ENCODE data around the gene PGAM5. TPM values are rescaled to one million over a fixed set of nuclear protein-coding genes. Genes with fewer than 3 reads are reported as not detected.

Gene PGAM5
- total and polyA plus RNA-seq, 2 of the 4 experiments (the other 2 are of a cell fraction), result 25.2 to 37.8 TPM

GRCh38 chr12:132665794-132666193, 44.8 kb upstream of the PGAM5 start:
- no peak overlapping the region for H3K18ac ChIP-seq (ENCODE audit: low read depth, low read length)
- ATAC-seq (ENCODE audit: low read depth) (no peak), DNase-seq (no peak)
- no peaks in the 10 kb centered on the region for H3K9me3 ChIP-seq (ENCODE audit: control insufficient read depth, insufficient read depth, low read length)
- TF ChIP-seq CEBPB (IDR thresholded peaks at IDR 0.05; ENCODE audit: low read depth, low read length), result no peak
- no peak for TF ChIP-seq MAFK (IDR thresholded peaks at IDR 0.05; ENCODE audit: low read depth, low read length)
- TF ChIP-seq MAZ (IDR thresholded peaks at IDR 0.05; ENCODE audit: borderline replicate concordance, low read depth, low read length), result no peak
- no peak for TF ChIP-seq RFX5 (IDR thresholded peaks at IDR 0.05; ENCODE audit: low read depth, low read length)
- TF ChIP-seq CTCF (conservative IDR thresholded peaks at IDR 0.05; ENCODE audit: low read depth, low read length), result no peak
- no peak for TF ChIP-seq SMC3 (IDR thresholded peaks at IDR 0.05; ENCODE audit: low read depth, low read length)
- no peak for TF ChIP-seq RAD21 (IDR thresholded peaks at IDR 0.05; ENCODE audit: low read length)
- no peak for TF ChIP-seq NFE2L2 (IDR thresholded peaks at IDR 0.05; ENCODE audit: low read depth, low read length)
- no peak for TF ChIP-seq USF2 (IDR thresholded peaks at IDR 0.05; ENCODE audit: low read depth, low read length)
- TF ChIP-seq POLR2A (IDR thresholded peaks at IDR 0.05; ENCODE audit: low read depth, low read length), result no peak
- TF ChIP-seq RCOR1 (IDR thresholded peaks at IDR 0.05; ENCODE audit: insufficient replicate concordance, low read length), result no peak
- TF ChIP-seq BHLHE40 (IDR thresholded peaks at IDR 0.05; ENCODE audit: low read depth, low read length), result no peak
- TF ChIP-seq MXI1 (IDR thresholded peaks at IDR 0.05; ENCODE audit: borderline replicate concordance, low read depth, low read length), result no peak
- TF ChIP-seq ELK1 (IDR thresholded peaks at IDR 0.05; ENCODE audit: borderline replicate concordance, low read depth, low read length), result no peak
- TF ChIP-seq CHD1 (IDR thresholded peaks at IDR 0.05; ENCODE audit: low read depth, low read length), result no peak
- H3K56ac ChIP-seq (ENCODE audit: extremely low read depth, insufficient read depth, low read length), result no peak overlapping the region
- no peak overlapping the region for H2AK5ac ChIP-seq (ENCODE audit: low read depth, low read length)
- dilution Hi-C loops (cut with HindIII; ENCODE audit: low sequenced_read_pairs, unreplicated experiment), result no loop called here
- H3K27ac ChIP-seq (ENCODE audit: insufficient read depth, low read length), result no peak overlapping the region
- intact Hi-C loops (cut with micrococcal nuclease), result no loop called here
- no peak overlapping the region for H3K14ac ChIP-seq (replicated peaks; ENCODE audit: low read depth, low read length)
- no peaks in the 10 kb centered on the region; the same call in 1 of the 2 replicates for H4K20me1 ChIP-seq (ENCODE audit: insufficient read depth, low read length)
- H3K4ac ChIP-seq (ENCODE audit: low read depth, low read length), result no peak overlapping the region
- H2BK5ac ChIP-seq (ENCODE audit: low read depth, low read length, poor library complexity, severe bottlenecking), result no peak overlapping the region
- no TSS peak for BruUV-seq (replicated peaks)
- no peak overlapping the region for H3K9ac ChIP-seq (ENCODE audit: low read depth, low read length)
- no peaks in the 10 kb centered on the region for H3K79me1 ChIP-seq (ENCODE audit: low read depth in 1 of 2, low read length in 2 of 2)
- H4K91ac ChIP-seq (ENCODE audit: insufficient read depth, low read depth, low read length), result no peak overlapping the region
- no peak overlapping the region for H2AK9ac ChIP-seq (replicated peaks; ENCODE audit: low read depth, low read length, poor library complexity)
- 0 out of 2 replicates have a peak, but pooled peaks cover 2% of the 10 kb centered on the region for H3K9me1 ChIP-seq (ENCODE audit: insufficient read depth, low read length)
- CTCF ChIA-PET, result no interaction called here
- in situ Hi-C loops (cut with MboI; ENCODE audit: low sequenced_read_pairs), result no loop called here
- no CpG with 5 or more reads among the region's 6 CpGs for whole genome bisulfite sequencing, 2 experiments (ENCODE audit: extremely low coverage in 2 of 2, insufficient read length in 1 of 2)
- H3K27me3 ChIP-seq (ENCODE audit: control insufficient read depth, insufficient read depth, low read length), result no peaks in the 10 kb centered on the region
- no peak overlapping the region for H4K5ac ChIP-seq (ENCODE audit: low read depth, low read length)
- H2BK120ac ChIP-seq (ENCODE audit: low read depth, low read length), result no peak overlapping the region
- H2AFZ ChIP-seq (replicated peaks; ENCODE audit: low read length, poor library complexity), result no peak overlapping the region
- H3K36me3 ChIP-seq (ENCODE audit: control insufficient read depth, insufficient read depth, low read length), result peaks cover 54% of the 10 kb centered on the region
- no peak overlapping the region for H2BK20ac ChIP-seq (ENCODE audit: low read depth, low read length)
- no peak overlapping the region for H3K4me2 ChIP-seq (ENCODE audit: low read depth, low read length)
- no peaks in the 10 kb centered on the region for H3K4me1 ChIP-seq (ENCODE audit: control insufficient read depth, insufficient read depth, low read length)
- H2BK15ac ChIP-seq (ENCODE audit: low read depth, low read length), result no peak overlapping the region
- H3K23ac ChIP-seq (ENCODE audit: low read depth, low read length), result no peak overlapping the region
- POLR2A ChIA-PET (ENCODE audit: unreplicated experiment), result no interaction called here
- no peak overlapping the region for H4K8ac ChIP-seq (ENCODE audit: low read depth in 2 of 2, low read length in 2 of 2)
- no peak overlapping the region for H3K4me3 ChIP-seq (ENCODE audit: insufficient read depth, low read depth, low read length)
